Upper lobe of right lung (tissue), 1 donor: Measurements from ENCODE around the gene LIFR. TPM values are rescaled to one million over a fixed set of nuclear protein-coding genes. Genes with fewer than 3 reads are reported as not detected.
"Not testable (repeated sequence)": the region's sequence is repeated elsewhere in the genome, so short reads cannot be mapped to it uniquely, and the experiment has no call there.

Source experiments
- ATAC-seq: fragments of 200-7000 bp; cut with Tn5 transposase; one replicate; pipeline ENCODE4 v1.9.1; 2020; ENCODE audit warnings: mild to moderate bottlenecking, moderate library complexity
- DNase-seq: peaks from one replicate; pipeline ENCODE4 v3.0.0-alpha.2; 2020
- H3K27ac ChIP-seq: fragments of 200-600 bp; one replicate; pipeline ENCODE4 v1.8.0; 2022
- H3K27me3 ChIP-seq: fragments of 200-600 bp; one replicate; pipeline ENCODE4 v1.8.0; 2022; ENCODE audit warnings: mild to moderate bottlenecking
- H3K36me3 ChIP-seq: fragments of 200-600 bp; one replicate; pipeline ENCODE4 v1.8.0; 2022
- H3K4me1 ChIP-seq: fragments of 200-600 bp; one replicate; pipeline ENCODE4 v1.8.0; 2022
- H3K4me3 ChIP-seq: fragments of 200-600 bp; one replicate; pipeline ENCODE4 v1.8.0; 2022; ENCODE audit warnings: mild to moderate bottlenecking
- H3K9me3 ChIP-seq: fragments of 200-600 bp; one replicate; pipeline ENCODE4 v1.8.0; 2022
- CTCF ChIP-seq: fragments of 200-600 bp; IDR thresholded peaks from one replicate; pipeline ENCODE4 v1.8.0; 2022; ENCODE audit warnings: antibody characterized with exemption
- intact Hi-C: fragments of 100-400 bp; cut with DNase I; formaldehyde crosslinking; loops from one replicate; pipeline ENCODE4 v1.11.0; 2022
- total RNA-seq: library from RNA; stranded (reverse); fragmentation: NEBNext Ultra II Directional; extraction: Animal tissue kit (Norgen Biotek cat#: 25700); gene quantifications from one replicate; pipeline ENCODE4 v1.2.1, GENCODE V29; 2021
- donor health status: DM: no; HTN: yes; CAD: no; lungs with severe emphysema.

Gene LIFR
- total RNA-seq, 1 donor from 2014 or later: 151 TPM

- TF ChIP-seq CTCF: no peak
- H3K9me3 ChIP-seq: no peaks in the 10 kb centered on the region
- no peaks in the 10 kb centered on the region for H3K27me3 ChIP-seq
- DNase-seq (no peak), ATAC-seq (no peak)
- peaks cover 11% of the 10 kb centered on the region for H3K4me1 ChIP-seq
- no peak overlapping the region for H3K27ac ChIP-seq
- H3K36me3 ChIP-seq: no peaks in the 10 kb centered on the region
- intact Hi-C loops: no loop called here
- no peak overlapping the region for H3K4me3 ChIP-seq
These were observed 44.9 kb upstream of the LIFR start for GRCh38 chr5:38601133-38601862.

GRCh38 chr5:38600329-38601045, 44.0 kb upstream of the LIFR start:
- intact Hi-C loops: no loop called here
- peaks cover 11% of the 10 kb centered on the region for H3K4me1 ChIP-seq
- H3K9me3 ChIP-seq: no peaks in the 10 kb centered on the region
- no peak for TF ChIP-seq CTCF
- H3K27me3 ChIP-seq: no peaks in the 10 kb centered on the region
- H3K36me3 ChIP-seq: no peaks in the 10 kb centered on the region
- H3K4me3 ChIP-seq: no peak overlapping the region
- ATAC-seq (peak; percentile 59), DNase-seq (no peak)
- no peak overlapping the region for H3K27ac ChIP-seq

- H3K9me3 ChIP-seq, H3K36me3 ChIP-seq, DNase-seq, H3K27ac ChIP-seq, H3K4me3 ChIP-seq, intact Hi-C loops, ATAC-seq, H3K27me3 ChIP-seq: not testable (repeated sequence)
- H3K4me1 ChIP-seq: peaks cover 11% of the 10 kb centered on the region
These were observed 43.3 kb upstream of the LIFR start for GRCh38 chr5:38599751-38600150.

- DNase-seq (no peak), ATAC-seq (no peak)
- peaks cover 11% of the 10 kb centered on the region for H3K4me1 ChIP-seq
- H3K9me3 ChIP-seq: no peaks in the 10 kb centered on the region
- H3K27me3 ChIP-seq: no peaks in the 10 kb centered on the region
- no peaks in the 10 kb centered on the region for H3K36me3 ChIP-seq
- intact Hi-C loops: no loop called here
- TF ChIP-seq CTCF: no peak
- H3K27ac ChIP-seq: no peak overlapping the region
- H3K4me3 ChIP-seq: no peak overlapping the region
These were observed 42.7 kb upstream of the LIFR start for GRCh38 chr5:38598994-38599617.

GRCh38 chr5:38598296-38598993, 42.0 kb upstream of the LIFR start:
- DNase-seq (no peak), ATAC-seq (no peak)
- Histone ChIP-seq H3K36me3 (no peaks in the 10 kb centered on the region), H3K9me3 (no peaks in the 10 kb centered on the region), H3K4me3 (no peak overlapping the region), H3K27me3 (no peaks in the 10 kb centered on the region), H3K27ac (no peak overlapping the region), H3K4me1 (peaks cover 11% of the 10 kb centered on the region)
- intact Hi-C loops: no loop called here
- TF ChIP-seq CTCF: no peak
